CD14-positive monocyte (primary cell): ENCODE results near the gene SLCO1C1. TPM values are rescaled to one million over a fixed set of nuclear protein-coding genes. Genes with fewer than 3 reads are reported as not detected.

Source experiments
- DNase-seq, 3 donors: peaks; one replicate each; pipeline ENCODE4 v3.0.0-alpha.2; 2011 to 2022
- H2AFZ ChIP-seq: 2 replicates; pipeline ENCODE4 v1.6.0; 2012; ENCODE audit warnings: mild to moderate bottlenecking, low read depth, low read length, inconsistent platforms; ENCODE audit not compliant: insufficient read depth, poor library complexity, severe bottlenecking
- H3K27ac ChIP-seq, 2 donors: 1 replicate in 1 of 2; 2 replicates in 1 of 2; pipeline ENCODE4 v1.5.1; 2012 to 2013; ENCODE audit warnings: low read length in 2 of 2, control low read depth in 1 of 2, inconsistent platforms in 1 of 2, low read depth in 1 of 2, mild to moderate bottlenecking in 1 of 2
- H3K27me3 ChIP-seq, 2 donors: one replicate each; pipeline versions ENCODE4 v1.6.0 to v1.6.1; 2011 to 2013; ENCODE audit warnings: low read length in 2 of 2; ENCODE audit not compliant: control insufficient read depth in 2 of 2, insufficient read depth in 2 of 2
- H3K36me3 ChIP-seq, 2 donors: replicated peaks in 1 of 2; 1 replicate in 1 of 2; 2 replicates in 1 of 2; pipeline versions ENCODE4 v1.5.1 to v1.6.1; 2012 to 2013; ENCODE audit warnings: low read length in 2 of 2, control low read depth in 1 of 2, inconsistent platforms in 1 of 2, mild to moderate bottlenecking in 1 of 2; ENCODE audit not compliant: insufficient read depth in 2 of 2, control insufficient read depth in 1 of 2
- H3K4me1 ChIP-seq, 2 donors: 1 replicate in 1 of 2; 2 replicates in 1 of 2; pipeline versions ENCODE4 v1.5.1 to v1.6.1; 2012 to 2013; ENCODE audit warnings: low read length in 2 of 2, control low read depth in 1 of 2, inconsistent platforms in 1 of 2, mild to moderate bottlenecking in 1 of 2, moderate library complexity in 1 of 2; ENCODE audit not compliant: insufficient read depth in 2 of 2, control insufficient read depth in 1 of 2
- H3K4me2 ChIP-seq: replicated peaks from 2 replicates; pipeline ENCODE3; 2012; ENCODE audit warnings: low read length, moderate library complexity, mild to moderate bottlenecking; ENCODE audit not compliant: poor library complexity, severe bottlenecking; ENCODE audit errors: extremely low read depth
- H3K4me3 ChIP-seq, 3 experiments: fragments of 200-600 bp in 1 of 3; sonication (generic) in 1 of 3; replicated peaks in 1 of 3; 1 replicate in 2 of 3; 2 replicates in 1 of 3; pipeline ENCODE4 v1.5.1; 2011 to 2013; ENCODE audit warnings: low read length in 3 of 3, mild to moderate bottlenecking in 3 of 3, control low read depth in 2 of 3, low read depth in 2 of 3, inconsistent platforms in 1 of 3, moderate library complexity in 1 of 3
- H3K79me2 ChIP-seq: 2 replicates; pipeline ENCODE4 v1.6.0; 2012; ENCODE audit warnings: mild to moderate bottlenecking, control low read depth, inconsistent platforms, low read length, moderate library complexity; ENCODE audit not compliant: insufficient read depth
- H3K9ac ChIP-seq: 2 replicates; pipeline ENCODE4 v1.6.0; 2017; ENCODE audit warnings: low read length, mild to moderate bottlenecking; ENCODE audit not compliant: insufficient read depth, poor library complexity, severe bottlenecking
- H3K9me3 ChIP-seq, 2 donors: replicated peaks in 1 of 2; 1 replicate in 1 of 2; 2 replicates in 1 of 2; pipeline versions ENCODE4 v1.5.1 to v1.6.1; 2012 to 2013; ENCODE audit warnings: low read length in 2 of 2, control low read depth in 1 of 2; ENCODE audit not compliant: control insufficient read depth in 1 of 2, insufficient read depth in 1 of 2
- H4K20me1 ChIP-seq: 2 replicates; pipeline ENCODE4 v1.6.0; 2012; ENCODE audit warnings: mild to moderate bottlenecking, low read length, control low read depth, moderate library complexity; ENCODE audit not compliant: insufficient read depth
- H3K27ac Mint-ChIP-seq, 7 donors: one replicate each; pipeline ENCODE4 v1.8.0; 2020; ENCODE audit warnings: mild to moderate bottlenecking in 7 of 7, mixed read lengths in 7 of 7, moderate library complexity in 6 of 7, inconsistent platforms in 2 of 7
- H3K27me3 Mint-ChIP-seq, 3 donors: one replicate each; pipeline ENCODE4 v1.8.0; 2021 to 2022; ENCODE audit warnings: low read depth in 3 of 3, mild to moderate bottlenecking in 3 of 3, mixed read lengths in 3 of 3, moderate library complexity in 3 of 3, inconsistent platforms in 1 of 3
- H3K36me3 Mint-ChIP-seq, 2 donors: one replicate each; pipeline ENCODE4 v1.8.0; 2020; ENCODE audit warnings: mixed read lengths in 2 of 2, inconsistent platforms in 1 of 2, mild to moderate bottlenecking in 1 of 2
- H3K4me1 Mint-ChIP-seq: one replicate; pipeline ENCODE4 v1.8.0; 2020; ENCODE audit warnings: mild to moderate bottlenecking, mixed read lengths
- H3K4me3 Mint-ChIP-seq, 2 donors: one replicate each; pipeline ENCODE4 v1.8.0; 2020; ENCODE audit warnings: mild to moderate bottlenecking in 2 of 2, mixed read lengths in 2 of 2, moderate library complexity in 1 of 2
- H3K9me3 Mint-ChIP-seq, 7 donors: one replicate each; pipeline ENCODE4 v1.8.0; 2020 to 2022; ENCODE audit warnings: mixed read lengths in 7 of 7, mild to moderate bottlenecking in 6 of 7, moderate library complexity in 6 of 7, inconsistent platforms in 2 of 7
- WGBS: methylation state at CpG from one replicate; pipeline ENCODE4 v1.1.5; 2013; ENCODE audit warnings: missing lambda C conversion rate; ENCODE audit not compliant: insufficient coverage; 5-methylcytosine and 5-hydroxymethylcytosine counted together
- intact Hi-C, 2 donors: fragments of 100-400 bp; cut with micrococcal nuclease; formaldehyde crosslinking; loops; one replicate each; pipeline versions ENCODE4 v1.15.0 to v1.15.1; 2023
- polyA plus RNA-seq, 3 donors: library from polyadenylated mRNA; depleted of rRNA in 1 of 3; unstranded in 2 of 3; stranded (reverse) in 1 of 3; fragments of 300-500 nt in 2 of 3; fragments of >200 nt in 1 of 3; fragmentation: Illumina TruSeq in 2 of 3; gene quantifications; 1 replicate in 2 of 3; 2 replicates in 1 of 3; pipeline ENCODE4 v1.2.3, GENCODE V29; 2012 to 2021
- TF ChIP-seq, protein P1 (sequence below): fragments of 200-600 bp; IDR thresholded peaks from one replicate; pipeline ENCODE4 v1.8.0; 2022; ENCODE audit warnings: antibody characterized with exemption, mild to moderate bottlenecking

Gene SLCO1C1
- polyA plus RNA-seq, 3 donors = not detected

DNA sequence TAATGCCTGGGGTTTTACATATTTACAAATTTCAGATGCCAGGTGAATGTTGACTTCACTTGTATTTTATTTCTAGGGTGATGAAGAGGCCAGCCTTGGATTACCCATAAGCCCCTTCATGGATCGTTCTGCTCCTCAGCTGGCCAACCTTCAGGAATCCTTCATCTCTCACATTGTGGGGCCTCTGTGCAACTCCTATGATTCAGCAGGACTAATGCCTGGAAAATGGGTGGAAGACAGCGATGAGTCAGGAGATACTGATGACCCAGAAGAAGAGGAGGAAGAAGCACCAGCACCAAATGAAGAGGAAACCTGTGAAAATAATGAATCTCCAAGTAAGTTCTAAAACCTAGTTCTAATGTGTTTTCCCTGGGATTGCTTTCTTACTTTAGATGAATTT is 41.3 kb upstream of the SLCO1C1 start:
- H3K79me2 ChIP-seq = no peaks in the 10 kb centered on the region
- Mint-ChIP-seq H3K36me3 (no peaks in the 10 kb centered on the region), H3K9me3 (peaks cover 0 to 5% (median 0%) of the 10 kb centered on the region in 7 donors), H3K27ac (no peak overlapping the region), H3K4me3 (no peak overlapping the region), H3K4me1 (no peaks in the 10 kb centered on the region), H3K27me3 (peaks cover 0 to 1% (median 0%) of the 10 kb centered on the region in 3 donors)
- no peak for DNase-seq
- no peak overlapping the region for H2AFZ ChIP-seq
- no peak overlapping the region for H3K4me2 ChIP-seq
- TF ChIP-seq, protein P1, sequence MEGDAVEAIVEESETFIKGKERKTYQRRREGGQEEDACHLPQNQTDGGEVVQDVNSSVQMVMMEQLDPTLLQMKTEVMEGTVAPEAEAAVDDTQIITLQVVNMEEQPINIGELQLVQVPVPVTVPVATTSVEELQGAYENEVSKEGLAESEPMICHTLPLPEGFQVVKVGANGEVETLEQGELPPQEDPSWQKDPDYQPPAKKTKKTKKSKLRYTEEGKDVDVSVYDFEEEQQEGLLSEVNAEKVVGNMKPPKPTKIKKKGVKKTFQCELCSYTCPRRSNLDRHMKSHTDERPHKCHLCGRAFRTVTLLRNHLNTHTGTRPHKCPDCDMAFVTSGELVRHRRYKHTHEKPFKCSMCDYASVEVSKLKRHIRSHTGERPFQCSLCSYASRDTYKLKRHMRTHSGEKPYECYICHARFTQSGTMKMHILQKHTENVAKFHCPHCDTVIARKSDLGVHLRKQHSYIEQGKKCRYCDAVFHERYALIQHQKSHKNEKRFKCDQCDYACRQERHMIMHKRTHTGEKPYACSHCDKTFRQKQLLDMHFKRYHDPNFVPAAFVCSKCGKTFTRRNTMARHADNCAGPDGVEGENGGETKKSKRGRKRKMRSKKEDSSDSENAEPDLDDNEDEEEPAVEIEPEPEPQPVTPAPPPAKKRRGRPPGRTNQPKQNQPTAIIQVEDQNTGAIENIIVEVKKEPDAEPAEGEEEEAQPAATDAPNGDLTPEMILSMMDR = no peak
- no peaks in the 10 kb centered on the region for H4K20me1 ChIP-seq
- WGBS = no CpG with 5 or more reads among the region's 2 CpGs
- no peak overlapping the region for H3K9ac ChIP-seq
- H3K36me3 ChIP-seq = no peaks in the 10 kb centered on the region
- H3K4me1 ChIP-seq = no peaks in the 10 kb centered on the region
- H3K9me3 ChIP-seq = no peaks in the 10 kb centered on the region
- no peaks in the 10 kb centered on the region for H3K27me3 ChIP-seq
- H3K27ac ChIP-seq = no peak overlapping the region
- H3K4me3 ChIP-seq = no peak overlapping the region
- intact Hi-C loops = no loop called here

DNA sequence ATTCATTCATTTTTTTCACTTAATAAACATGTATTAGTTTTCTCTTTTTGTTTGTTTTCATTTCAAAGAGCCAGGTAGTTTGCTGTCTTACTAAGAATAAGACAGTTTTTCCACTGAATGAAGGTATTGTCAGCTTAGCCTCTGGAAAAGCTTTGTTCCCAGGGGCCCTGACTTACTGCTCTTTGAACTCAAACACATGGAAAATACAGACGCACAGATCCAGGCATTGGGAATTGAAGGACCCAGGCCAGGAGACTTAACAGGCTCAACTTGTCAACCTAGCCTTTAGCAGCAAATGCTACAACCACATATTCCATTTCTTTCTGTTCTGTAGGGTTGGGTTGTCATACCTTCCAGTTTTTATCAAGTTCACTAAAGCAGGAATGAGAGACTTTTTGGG is 38.5 kb upstream of the SLCO1C1 start:
- Histone ChIP-seq H3K27ac (no peak overlapping the region), H3K4me2 (no peak overlapping the region), H3K79me2 (no peaks in the 10 kb centered on the region), H3K9ac (no peak overlapping the region), H2AFZ (no peak overlapping the region), H4K20me1 (no peaks in the 10 kb centered on the region), H3K4me3 (no peak overlapping the region), H3K9me3 (peaks cover 8 to 14% of the 10 kb centered on the region in 2 donors), H3K36me3 (no peaks in the 10 kb centered on the region), H3K27me3 (no peaks in the 10 kb centered on the region), H3K4me1 (no peaks in the 10 kb centered on the region)
- Mint-ChIP-seq H3K27ac (no peak overlapping the region), H3K36me3 (no peaks in the 10 kb centered on the region), H3K4me1 (no peaks in the 10 kb centered on the region), H3K27me3 (no peaks in the 10 kb centered on the region), H3K4me3 (no peak overlapping the region), H3K9me3 (peaks cover 3 to 15% (median 7%) of the 10 kb centered on the region in 7 donors)
- DNase-seq = no peak
- no CpG with 5 or more reads among the region's 1 CpG for WGBS
- TF ChIP-seq, protein P1 = no peak
- intact Hi-C loops = no loop called here
